Stimulated activated CD4-positive, alpha-beta T cell treated with anti-CD3 and anti-CD28 coated beads, Interleukin-1b, Interleukin-23, amount 100 ng/mL, for 48 hours (primary cell): Measurements from ENCODE around the gene ADGRG3.
A peak's percentile ranks its signal among the peaks of the same experiment; 100 is the strongest.

Source experiments
- DNase-seq: peaks from one replicate; pipeline ENCODE4 v3.0.0-alpha.2; 2020

The ADGRG3 gene

DNA sequence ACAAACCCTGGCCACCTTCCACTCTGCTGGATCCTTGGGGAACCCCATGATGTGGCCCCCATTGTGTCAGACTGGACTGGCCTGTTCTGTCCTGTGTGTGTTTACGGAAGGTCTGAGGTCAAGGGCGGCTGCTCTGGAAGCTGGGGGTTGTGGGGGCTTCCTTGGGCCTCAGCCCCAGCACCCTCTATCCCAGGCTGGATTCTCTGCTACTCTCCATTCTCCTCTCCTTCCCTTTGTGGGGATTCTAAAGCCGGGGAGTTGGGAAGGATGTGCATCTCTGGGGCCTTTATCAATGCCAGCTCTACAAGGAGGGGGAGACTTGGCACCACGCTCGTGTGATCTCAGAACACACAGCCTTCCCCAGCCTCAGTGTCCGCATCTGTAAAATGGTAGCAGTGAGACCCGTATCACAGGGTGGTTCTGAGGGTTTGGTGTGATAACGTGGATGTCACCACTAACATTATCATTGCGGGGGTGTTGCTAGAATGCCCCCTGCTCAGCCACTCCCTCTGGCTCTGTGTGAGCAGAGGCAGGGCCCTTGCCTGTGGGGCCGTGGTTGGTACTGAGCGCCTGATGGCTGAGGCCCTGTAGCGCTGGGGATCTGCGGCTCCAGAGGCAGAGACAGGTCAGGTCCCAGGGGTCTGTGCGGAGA, 21.6 kb upstream of the ADGRG3 start:
- no peak for DNase-seq

DNA sequence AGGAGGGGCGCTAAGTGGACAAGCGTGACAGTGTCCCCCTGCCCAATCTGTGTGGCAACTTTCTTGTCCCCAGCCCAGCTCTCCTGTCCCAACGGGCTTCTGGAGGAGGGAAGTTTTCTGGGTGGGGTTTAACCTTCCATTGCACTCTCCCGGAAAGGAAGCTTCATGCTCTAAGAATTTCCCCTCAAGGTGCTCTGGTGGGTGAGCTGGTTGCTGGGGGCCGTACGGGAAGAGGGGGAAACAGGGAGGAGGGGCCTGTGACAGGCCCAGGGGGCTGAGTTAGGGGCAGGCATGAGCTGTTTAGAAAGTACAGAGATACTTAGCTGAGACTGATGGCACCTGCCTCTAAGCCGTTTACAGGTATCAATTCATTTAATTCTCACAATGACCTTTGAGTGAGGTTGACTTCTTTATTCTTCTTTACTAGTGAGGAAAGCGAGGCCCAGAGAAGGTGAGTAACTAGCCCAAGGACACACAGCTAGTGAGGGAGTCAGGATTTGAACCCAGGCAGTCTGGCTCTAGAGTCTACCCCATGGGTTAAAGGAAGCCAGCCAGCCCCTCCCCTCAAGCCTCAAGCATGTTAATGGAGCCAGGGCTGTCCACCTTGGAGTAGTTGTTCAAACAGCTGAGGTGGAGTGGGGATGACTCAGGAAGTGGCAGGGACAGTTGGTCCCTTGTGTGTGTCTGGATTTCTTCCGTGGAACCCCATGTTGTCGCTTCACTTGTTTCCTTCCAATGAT, 20.8 kb upstream of the ADGRG3 start:
- DNase-seq: no peak

DNA sequence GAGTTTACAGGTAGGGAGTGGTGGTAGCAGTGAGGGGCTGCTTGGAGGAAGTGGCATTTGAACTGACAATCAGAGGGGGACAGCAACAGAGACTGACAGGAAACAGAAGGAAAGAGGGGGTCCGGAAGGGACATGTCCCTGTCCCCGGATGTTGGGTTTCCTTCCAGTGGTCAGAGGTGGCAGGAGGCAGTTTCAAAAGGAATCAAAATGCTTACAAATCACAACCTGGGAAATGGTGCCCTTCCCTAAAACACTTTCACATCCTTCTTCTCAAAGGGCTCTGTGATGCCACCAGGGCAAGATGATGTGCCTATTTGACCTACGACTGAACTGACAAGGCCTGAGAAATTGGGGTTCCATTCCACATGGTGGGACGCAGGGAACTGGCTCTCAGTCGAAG, 20.0 kb upstream of the ADGRG3 start:
- DNase-seq: no peak

DNA sequence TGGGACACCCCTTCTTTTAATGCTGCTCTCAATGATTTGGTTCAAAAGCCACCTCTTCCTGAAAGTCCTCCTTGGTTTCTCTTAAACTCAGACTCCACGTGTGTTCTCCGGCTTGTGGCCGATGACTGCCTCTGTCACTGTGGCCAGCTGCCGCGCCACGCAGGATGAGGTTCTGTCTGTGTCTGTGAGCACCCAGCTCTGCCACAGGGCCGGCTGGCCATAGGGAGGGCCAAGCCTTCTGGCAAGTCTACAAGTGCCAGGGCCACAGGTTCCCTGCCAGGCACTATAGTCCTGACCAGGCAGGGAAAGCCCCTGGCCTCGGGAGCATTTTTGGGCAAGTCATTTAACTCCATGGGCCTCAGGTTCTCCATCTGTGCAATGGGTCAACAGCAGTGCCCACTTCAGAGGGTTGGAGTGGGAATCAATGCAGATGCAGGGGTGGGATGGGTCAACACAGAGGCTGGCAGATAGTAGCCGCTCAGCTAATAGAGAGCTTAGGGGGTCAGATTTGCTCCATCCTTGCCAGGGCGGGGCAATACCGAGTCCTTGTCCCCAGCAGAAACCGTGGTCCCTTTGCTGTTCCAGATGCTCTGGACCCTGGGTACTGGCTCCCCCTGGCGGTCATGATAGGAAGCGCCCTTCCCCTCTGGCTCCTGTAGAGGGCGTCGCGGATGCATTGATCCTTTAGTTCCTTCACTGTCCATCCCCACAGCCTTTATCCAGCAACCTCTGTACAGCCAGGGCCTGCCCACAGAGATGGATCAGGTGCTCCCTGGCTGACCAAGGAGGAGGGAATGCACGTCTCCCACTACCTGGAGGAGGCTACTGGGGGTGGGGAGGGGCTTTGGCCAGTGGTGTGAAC, 19.3 kb upstream of the ADGRG3 start:
- DNase-seq: peak; percentile 85

DNA sequence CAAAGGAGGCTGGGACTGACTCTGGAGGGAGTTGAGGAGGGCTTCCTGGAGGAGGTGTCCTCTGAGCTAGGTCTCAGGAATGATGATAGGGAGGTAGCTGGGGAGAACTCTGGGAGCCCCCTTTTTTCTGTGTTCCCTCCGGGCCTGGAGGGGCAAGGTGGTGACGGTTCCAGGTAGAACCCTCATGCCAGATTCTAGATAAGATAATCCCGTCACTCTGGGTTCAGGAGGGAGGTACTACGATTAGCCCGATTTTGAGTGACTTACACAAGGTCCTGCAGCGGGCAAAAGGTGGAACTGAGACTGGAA, 18.7 kb upstream of the ADGRG3 start:
- no peak for DNase-seq

DNA sequence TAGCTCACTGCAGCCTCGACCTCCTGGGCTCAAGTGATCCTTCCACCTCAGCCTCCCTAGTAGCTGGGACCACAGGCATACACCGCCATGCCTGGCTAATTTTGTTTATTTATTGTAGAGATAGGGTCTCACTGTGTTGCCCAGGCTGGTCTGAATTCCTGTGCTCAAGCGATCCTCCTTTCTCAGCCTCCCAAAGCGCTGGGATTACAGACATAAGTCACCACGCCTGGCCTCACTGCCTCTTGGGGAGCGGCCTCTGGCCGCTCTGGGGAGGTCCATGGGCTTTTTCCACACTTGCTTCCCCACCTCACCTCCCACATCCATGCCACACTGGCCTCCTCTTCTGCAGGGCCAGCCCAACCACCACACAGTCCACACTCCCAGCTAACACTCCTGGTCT, 18.3 kb upstream of the ADGRG3 start:
- DNase-seq: no peak

DNA sequence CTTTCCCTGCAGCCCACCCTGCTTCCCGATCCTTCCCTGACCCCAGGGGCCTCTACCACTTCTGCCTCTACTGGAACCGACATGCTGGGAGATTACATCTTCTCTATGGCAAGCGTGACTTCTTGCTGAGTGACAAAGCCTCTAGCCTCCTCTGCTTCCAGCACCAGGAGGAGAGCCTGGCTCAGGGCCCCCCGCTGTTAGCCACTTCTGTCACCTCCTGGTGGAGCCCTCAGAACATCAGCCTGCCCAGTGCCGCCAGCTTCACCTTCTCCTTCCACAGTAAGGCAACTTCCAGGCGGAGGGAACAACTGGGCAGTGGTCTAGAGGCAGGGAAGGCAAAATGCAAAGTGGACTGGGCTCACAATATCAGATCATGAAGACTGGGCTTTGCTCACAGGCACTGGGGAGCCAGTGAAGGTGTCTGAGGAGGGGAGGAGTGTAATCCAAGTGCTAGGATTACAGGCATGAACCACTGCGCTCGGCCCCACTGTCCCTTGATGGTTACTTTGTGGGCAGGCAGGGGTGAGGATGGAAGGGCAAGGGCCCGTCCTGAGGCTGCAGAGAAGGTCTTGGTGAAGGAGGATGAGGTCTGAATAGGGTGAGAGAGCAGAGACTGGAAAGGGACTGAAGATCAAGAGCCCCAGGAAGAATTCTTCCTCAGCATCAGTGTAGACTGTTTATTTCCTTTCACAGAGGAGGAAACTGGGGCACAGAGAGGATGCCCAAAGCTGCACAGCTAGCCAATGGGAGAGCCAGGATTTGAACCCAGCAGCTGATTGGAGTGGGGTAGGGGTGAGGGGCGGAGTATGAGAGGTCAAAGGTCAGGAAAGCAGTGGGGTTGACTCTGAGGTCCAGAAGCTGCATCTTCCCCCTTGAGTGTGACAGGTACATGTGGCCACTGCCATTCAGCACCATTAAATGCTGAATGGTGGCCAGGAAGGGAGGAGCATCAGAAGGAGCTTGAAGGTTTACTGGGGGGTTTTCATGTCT, 16.5 kb upstream of the ADGRG3 start:
- no peak for DNase-seq

DNA sequence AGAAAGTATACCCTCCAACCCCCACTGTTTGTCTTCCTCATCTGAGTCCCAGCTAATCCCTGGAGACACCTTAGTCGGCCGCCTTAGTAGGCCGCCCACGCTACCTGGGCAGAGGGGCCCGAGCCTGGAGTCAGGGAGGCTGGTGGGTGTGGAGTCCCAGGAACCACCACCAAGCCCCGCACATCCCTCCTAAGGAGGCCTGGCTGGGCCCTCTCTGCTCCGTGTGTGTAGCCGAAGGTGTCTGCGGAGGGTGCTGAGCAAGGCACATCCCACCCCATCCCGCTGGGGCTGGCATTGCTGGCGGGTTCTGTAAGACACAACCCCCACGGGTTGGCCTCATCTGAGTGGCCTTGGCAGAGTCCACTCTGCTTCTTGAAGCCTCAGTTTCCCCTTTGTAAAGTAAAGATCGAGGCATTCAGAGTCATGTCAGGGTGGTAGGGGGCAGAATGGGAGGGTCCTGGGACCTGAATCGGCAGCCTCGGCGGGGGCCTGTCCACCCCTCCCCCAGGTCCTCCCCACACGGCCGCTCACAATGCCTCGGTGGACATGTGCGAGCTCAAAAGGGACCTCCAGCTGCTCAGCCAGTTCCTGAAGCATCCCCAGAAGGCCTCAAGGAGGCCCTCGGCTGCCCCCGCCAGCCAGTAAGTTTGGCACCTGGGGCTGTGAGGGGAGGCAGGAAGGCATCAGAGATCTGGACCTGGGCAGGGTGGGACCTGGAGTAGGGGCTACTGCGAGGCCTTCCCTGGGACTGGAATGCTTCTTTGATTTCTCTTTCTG, 15.2 kb upstream of the ADGRG3 start:
- no peak for DNase-seq

DNA sequence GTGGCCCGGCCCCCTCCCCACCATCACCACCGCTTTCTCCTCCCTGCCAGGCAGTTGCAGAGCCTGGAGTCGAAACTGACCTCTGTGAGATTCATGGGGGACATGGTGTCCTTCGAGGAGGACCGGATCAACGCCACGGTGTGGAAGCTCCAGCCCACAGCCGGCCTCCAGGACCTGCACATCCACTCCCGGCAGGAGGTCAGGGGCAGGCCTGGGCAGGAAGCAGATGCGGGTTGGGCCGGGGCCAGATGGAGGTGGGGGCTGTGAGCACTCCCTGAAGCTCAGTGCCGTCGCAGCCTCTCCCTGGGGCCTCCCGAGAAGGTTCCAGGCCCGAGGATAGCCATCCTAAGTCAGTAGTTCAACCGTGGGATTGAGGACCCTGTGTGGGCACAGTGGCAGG, 14.2 kb upstream of the ADGRG3 start:
- no peak for DNase-seq

DNA sequence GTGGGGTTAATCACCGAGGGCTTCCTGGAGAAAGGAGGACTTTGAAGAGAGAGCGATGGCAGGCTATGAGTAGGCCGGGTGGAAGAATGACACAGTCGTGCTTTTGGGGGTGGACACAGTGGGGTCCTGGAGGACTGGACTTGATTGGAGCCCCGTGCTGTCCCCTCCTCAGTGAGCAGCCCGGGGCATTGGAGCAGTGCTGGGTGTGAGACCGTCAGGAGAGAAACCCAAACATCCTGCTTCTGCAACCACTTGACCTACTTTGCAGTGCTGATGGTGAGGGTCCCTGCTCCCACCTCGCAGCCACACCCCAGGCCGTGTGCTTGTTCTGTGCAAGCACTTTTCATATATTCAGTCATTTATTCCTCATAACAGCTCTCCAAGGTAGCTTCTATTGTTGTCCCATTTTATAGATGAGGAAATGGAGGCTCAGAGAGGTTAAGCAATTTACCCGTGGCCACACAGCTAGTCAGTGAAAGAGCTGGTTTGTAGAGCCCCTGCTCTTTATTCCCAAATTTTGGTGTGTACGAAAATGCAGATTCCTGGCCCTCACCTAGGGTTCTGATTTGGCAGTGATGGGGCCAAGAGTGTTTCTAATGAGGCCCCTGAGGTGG, 11.7 kb upstream of the ADGRG3 start:
- DNase-seq: no peak

DNA sequence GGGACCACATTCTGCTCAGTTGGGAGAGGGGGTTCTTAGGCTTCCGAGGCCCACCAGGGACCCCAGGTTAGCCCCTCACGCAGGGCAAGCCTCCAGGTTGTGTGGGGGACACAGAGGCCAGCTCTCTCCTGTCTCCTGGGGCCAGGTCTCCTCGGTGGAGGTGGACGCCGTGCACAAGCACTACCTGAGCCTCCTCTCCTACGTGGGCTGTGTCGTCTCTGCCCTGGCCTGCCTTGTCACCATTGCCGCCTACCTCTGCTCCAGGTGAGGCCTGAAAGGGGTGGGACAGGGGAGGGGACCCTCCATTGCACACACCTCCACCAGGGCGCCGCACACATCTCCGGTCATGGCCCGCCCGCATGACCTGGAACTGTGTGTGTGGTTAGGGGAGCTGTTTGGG, 10.9 kb upstream of the ADGRG3 start:
- no peak for DNase-seq

DNA sequence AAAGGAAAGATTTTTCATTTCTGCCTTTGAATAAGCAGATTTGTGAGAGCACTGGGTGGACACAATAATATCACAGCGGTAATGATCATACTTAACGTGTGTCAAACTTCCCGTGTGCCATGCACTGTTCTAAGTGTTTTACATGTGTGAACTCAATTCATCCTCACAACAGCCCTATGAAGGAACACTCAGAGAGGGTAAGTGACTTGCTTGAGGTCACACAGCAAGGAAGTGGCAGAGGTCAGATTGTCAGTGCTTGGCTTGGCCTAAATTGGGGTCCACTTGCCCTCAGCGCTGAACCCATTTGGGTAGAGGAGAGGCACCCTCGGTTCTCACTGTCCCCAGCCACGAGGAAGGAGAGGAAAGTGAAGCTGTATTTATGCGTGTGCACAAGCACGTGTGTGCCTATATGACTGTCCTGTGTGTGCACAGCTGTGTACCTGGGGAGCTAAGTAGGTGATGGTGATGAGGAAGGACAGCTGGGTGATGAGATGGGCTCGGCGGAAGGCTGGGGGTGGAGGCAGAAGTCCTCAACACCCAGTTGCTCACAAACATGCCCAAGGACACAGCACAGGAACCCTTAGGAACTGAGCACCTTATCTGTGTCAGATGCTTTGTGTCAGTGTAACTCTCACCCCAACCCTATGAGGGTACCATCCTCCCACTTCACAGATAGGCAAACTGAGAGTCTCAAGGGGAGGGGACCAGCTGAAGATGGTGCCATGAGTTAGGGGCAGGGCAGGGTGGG, 9.8 kb upstream of the ADGRG3 start:
- DNase-seq: no peak

DNA sequence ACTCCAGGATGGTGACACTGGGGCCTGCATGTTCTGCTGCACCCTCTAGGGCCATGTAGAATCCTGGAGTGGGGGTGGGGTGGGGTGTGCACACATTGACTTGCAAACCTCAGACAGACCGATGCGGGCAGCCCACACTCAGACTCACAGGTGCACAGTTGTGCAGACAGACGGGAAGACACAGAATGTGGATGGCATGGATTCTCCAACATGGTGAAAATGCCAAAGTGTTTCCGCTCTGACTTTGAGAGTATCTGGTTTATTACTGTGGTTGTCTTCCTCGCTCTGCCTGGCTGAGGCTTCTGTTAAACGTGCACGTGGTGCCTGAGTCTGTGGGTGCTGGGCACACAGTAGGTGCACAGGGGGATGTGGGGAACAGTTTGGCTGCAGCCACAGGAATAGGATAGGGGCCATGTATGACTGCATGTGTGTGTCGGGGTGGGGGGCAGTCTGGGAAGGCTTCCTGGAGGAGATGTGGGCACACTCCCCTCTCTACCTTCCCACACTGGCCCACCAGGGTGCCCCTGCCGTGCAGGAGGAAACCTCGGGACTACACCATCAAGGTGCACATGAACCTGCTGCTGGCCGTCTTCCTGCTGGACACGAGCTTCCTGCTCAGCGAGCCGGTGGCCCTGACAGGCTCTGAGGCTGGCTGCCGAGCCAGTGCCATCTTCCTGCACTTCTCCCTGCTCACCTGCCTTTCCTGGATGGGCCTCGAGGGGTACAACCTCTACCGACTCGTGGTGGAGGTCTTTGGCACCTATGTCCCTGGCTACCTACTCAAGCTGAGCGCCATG, 9.0 kb upstream of the ADGRG3 start:
- DNase-seq: no peak

DNA sequence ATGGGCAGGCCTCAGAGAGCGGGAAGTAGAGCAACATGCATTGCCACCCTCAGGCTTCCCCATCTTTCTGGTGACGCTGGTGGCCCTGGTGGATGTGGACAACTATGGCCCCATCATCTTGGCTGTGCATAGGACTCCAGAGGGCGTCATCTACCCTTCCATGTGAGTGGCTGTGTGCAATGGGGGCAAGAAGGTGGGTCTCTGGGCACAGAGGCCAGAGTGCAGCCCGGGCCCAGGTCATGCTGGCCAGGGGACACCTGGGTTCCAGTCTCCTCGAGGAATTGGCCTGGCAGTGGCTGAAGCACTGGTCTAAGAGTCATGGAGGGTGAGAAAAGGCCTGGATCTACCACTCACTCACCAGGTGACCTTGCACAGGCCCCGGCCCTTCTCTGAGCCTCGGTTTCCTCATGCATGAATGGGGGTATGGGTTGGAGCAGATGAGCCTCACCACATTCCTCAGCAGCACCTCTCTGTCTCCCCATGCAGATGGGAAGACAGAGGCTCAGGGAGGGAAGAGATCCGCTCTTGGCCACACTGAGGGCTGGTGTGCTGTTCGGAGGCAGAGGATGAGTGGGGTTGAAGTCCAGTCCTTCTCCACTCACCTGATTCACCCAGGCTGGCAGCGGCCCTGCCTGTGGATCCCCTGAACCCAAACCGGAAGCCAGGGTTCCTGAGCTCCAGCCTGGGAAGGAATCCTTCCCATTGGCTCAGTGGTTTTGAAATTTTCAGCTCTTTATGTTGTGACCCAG, 7.2 kb upstream of the ADGRG3 start:
- DNase-seq: no peak

DNA sequence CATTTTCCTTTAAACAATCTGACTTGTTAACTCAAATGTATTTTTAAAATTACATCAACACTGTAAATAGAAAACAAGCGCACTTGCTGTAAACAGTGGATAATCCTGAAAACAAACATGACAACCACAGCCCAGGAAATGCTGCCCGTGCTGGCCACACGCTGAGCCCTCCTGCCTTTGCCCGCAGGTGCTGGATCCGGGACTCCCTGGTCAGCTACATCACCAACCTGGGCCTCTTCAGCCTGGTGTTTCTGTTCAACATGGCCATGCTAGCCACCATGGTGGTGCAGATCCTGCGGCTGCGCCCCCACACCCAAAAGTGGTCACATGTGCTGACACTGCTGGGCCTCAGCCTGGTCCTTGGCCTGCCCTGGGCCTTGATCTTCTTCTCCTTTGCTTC, 6.6 kb upstream of the ADGRG3 start:
- DNase-seq: no peak

DNA sequence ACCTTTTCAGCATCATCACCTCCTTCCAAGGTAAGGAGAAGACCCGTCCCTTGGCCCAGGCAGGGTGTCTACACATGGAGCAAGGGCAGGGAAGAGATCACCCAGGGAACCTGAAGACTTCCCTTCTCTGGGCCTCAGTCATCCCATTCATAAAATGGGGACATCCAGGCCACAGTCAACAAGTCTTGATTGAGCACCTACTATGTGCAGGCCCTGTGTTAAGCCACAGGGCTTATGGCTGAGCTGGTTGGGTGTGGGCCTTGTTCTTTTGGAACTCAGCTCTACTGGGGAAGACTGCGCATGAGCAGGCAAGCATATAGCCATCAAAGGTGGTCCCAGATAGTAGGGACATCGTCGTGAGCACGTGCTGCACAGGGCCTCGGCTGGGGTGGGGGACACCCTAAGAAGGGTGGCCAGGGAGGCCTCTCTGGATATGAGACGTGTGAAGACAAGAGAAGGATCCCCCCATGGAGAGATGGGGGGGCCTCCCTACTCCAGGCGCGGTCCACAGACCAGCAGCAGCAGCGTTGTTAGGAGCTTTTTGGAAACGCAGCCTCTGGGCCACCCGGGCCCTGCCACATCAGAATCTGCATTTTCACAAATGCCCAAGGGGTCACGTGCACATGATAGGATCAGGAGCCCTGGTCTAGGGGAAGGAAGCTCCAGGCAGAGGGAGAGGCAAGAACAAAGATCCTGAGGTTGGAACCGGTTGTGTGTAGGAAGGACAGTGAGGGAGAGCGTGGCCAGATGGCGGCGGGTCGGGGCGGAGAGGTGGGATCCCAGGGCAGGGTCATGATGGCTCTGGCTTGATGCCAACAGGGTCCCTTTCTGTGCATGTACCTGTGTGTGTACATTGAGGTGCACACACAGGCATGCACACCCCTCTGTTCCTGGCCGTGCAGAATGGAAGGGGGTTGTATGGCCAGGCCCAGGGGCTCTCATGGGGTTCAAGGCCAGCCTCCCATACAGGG, 5.9 kb upstream of the ADGRG3 start:
- no peak for DNase-seq

DNA sequence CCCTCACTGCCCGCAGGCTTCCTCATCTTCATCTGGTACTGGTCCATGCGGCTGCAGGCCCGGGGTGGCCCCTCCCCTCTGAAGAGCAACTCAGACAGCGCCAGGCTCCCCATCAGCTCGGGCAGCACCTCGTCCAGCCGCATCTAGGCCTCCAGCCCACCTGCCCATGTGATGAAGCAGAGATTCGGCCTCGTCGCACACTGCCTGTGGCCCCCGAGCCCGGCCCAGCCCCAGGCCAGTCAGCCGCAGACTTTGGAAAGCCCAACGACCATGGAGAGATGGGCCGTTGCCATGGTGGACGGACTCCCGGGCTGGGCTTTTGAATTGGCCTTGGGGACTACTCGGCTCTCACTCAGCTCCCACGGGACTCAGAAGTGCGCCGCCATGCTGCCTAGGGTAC, 4.7 kb upstream of the ADGRG3 start:
- no peak for DNase-seq
